Umbilical cord (tissue), 2 donors: ENCODE data around the gene CRY2. TPM values are rescaled to one million over a fixed set of nuclear protein-coding genes. Genes with fewer than 3 reads are reported as not detected.

Experiments used
- DNase-seq: peaks from one replicate; pipeline ENCODE4 v3.0.0-alpha.2; 2015; ENCODE audit warnings: low spot score
- total RNA-seq: library from RNA; depleted of rRNA; stranded (reverse); fragments of >200 nt; gene quantifications from one replicate; pipeline ENCODE4 v1.2.3, GENCODE V29; 2014; ENCODE audit warnings: low replicate concordance; ENCODE audit not compliant: insufficient read depth

CRY2 gene
- total RNA-seq, 1 donor from 2014 or later, result 23.4 TPM

GRCh38 chr11:45930951-45931570 lies 83.8 kb downstream of the CRY2 start:
- peak; percentile 80 for DNase-seq

- DNase-seq, result no peak
Measured at GRCh38 chr11:45931739-45932138, 84.5 kb downstream of the CRY2 start.

- no peak for DNase-seq
Measured at GRCh38 chr11:45932217-45932616, 84.9 kb downstream of the CRY2 start.

Other genes with a start within 250 kb of the CRY2 start
- 3.1 TPM for gene CHST1, start 181.9 kb upstream of the CRY2 start, total RNA-seq
- 4.3 TPM for gene SLC35C1, start 42.3 kb upstream of the CRY2 start, total RNA-seq
- gene MAPK8IP1, start 38.2 kb downstream of the CRY2 start, total RNA-seq, result 7.7 TPM
- not detected for gene FREY1, start 59.8 kb downstream of the CRY2 start, total RNA-seq
- 12.8 TPM for gene PEX16, start 70.4 kb downstream of the CRY2 start, total RNA-seq
- not detected for gene LARGE2, start 75.2 kb downstream of the CRY2 start, total RNA-seq